GM19324 (cell line): ENCODE results near the gene FRMD3.

Source experiments
- ATAC-seq: cut with Tn5 transposase; IDR thresholded peaks from one replicate; pipeline ENCODE4 v1.9.1; 2021; ENCODE audit warnings: mild to moderate bottlenecking, moderate library complexity; ENCODE audit not compliant: unreplicated experiment, low FRiP score

Gene FRMD3

DNA sequence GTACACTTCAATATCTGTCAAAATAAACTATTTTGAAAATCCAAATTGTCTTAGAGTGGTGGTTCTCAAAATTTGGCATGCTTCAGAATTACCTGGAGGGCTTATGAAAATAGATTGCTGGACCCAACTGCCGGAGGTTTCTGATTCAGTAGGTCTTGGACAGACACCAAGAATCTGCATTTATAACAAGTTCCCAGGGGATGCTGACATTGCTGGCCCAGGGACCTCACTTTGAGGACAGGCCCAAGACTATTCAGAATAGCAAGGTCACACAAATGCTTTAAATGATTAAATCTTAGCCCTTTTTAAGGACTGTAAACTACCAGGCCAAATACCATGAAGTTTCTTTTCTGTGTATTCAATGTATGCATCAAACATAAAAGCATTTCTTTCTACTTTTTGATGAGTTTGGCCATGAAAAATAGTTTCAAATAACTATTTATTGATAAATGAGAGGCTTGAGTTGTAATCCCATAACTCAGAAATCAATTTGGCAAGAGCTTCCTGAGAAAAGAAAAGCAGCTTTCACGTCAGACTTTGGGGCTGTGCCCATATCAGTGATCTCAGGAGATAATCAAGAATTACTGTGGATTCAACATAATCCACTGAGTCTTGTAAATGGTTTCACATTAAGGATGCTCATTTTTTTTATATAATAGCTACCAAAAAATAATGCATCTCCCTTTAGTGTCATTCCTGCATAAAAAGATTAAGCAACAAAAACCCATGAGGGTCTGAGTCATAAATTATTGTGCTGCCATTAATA lies 191.4 kb downstream of the FRMD3 start:
- no peak for ATAC-seq

DNA sequence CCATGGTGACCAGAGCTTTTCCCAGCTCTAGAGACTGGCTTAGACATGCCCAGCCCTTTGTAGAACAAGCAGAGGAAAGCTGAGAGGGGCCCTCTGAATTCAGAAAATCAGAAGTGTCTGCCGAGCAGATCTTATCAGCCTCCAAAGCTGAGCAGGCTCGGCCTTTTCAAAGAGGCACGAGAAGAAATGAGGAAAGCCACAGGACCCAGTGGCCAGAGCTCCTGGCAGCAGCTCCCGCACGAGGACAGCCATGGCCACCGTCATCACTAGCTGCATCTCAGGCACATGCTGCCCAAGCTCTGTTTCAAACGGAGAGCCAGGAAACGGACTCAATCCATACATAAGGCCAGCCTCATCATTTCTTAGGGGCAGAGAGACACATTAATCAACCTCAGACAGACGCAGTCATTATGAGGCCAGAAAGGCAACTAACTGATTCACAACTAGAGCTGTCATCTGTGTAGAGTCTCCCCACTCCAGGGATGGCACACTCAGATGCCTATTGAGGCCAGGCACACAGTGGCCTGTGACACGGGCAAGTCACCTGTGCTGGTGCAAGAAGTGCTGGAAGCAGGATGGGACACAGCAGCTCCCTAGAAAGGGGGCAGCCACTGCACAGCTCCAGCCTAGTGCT lies 194.7 kb downstream of the FRMD3 start:
- no peak for ATAC-seq

DNA sequence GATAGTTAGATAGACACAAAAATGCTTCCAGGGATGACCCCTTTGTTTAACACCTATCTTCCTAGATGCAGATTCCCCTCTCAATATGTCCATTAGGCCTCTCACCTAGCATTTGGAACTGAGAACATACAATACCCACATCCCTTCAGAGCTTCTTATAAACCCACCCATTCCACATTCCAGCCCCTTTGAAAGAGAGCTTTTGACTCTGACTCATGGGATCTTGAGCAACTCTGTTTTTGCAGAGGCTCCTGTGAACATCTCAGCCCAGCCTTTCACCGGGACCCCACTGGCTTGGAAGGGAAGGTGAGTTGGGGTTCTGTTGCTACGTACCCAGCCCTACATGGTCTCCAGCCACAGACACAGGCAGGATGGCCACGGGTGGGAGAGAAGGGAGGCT lies 195.5 kb downstream of the FRMD3 start:
- no peak for ATAC-seq

DNA sequence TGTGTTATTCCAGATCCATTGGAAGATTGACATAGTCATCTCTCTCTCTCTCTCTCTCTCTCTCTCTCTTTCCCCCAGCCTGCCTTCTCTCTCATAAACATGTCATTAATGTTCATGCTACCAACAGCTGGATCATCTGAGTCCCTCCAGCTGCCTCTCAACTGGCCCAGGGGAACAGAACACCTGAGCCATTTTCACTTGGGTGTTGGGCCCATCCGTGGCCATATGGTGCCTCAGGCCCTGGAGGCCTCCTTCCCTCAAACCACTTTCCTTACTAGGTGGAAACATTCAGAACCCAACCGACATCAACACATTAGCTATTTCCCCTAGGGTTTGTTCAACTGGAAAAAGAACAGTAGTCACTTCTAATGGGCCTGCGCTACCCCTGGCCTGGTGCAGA lies 196.2 kb downstream of the FRMD3 start:
- ATAC-seq, result no peak

DNA sequence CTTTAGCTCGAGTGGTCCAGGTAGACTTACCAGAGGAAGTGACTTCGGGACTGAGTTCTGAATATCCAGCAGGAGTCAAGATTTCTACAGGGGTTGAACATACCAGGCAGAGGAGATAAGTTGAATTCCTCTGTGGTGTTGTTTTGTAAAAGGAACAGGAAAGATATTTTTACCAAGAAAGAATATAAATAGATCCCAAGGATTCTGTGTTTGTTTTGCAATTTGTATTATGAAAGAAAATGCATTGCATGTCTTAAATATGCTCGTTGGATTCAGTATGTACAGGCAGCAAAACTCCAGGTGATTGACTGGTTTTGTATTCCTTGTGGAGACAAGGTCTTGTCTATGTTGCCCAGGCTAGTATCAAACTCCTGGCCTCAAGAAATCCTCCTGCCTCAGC lies 197.8 kb downstream of the FRMD3 start:
- no peak for ATAC-seq

DNA sequence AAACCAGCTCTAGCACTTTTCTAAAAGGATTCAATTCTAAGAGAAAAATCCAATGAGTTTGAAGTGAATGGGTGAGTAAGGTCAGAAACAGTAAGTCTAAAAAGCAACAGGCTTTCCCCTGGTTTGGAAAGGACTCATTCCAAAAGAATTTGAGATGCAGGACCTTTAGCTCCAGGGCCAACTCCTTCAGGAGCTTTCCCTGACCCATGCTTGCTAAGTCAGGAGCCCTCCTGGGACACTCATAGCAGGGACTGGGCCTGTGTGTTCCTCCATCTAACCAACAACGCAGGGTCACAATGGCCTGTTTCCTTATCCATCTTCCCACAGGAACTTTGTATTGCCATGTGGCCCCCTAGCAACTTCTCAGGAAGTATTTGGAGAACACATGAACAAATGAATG lies 198.8 kb downstream of the FRMD3 start:
- no peak for ATAC-seq

DNA sequence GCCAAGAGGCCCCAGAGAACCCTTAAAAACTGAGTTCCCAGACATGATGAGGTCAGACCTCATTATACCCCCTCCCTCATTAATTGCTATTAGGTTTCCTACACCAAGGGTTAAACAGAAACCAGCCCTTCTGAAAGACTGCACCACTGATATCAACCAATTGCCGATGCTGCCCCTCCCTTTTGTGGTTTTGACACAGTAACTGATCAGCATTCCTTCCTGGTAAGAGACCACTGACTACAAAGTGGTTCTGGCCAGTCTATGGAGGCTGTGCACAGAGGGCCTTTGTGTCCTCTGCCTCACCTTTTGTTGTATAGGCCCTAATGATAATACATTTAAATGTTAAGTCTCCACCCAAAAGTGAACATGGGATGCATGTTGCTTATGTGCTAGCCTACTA lies 201.5 kb downstream of the FRMD3 start:
- ATAC-seq, result no peak

DNA sequence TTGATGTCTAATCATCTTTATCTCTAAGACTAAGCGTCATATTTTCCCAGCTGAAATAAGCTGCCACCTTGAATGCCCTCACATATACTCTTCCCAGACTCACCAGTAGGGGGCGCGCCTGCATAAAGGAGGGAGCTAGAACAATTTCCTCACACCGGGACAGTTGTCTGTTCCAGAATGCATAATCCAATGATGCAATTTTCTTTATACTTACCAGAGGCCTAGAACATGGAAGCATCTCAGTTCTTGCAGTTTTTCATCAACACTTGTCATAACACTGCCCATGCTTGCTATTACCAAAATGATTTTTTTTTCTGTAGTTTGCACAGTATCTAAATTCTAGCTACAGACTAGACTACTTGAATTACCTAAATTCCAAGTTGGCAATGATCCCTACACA lies 203.9 kb downstream of the FRMD3 start:
- no peak for ATAC-seq

DNA sequence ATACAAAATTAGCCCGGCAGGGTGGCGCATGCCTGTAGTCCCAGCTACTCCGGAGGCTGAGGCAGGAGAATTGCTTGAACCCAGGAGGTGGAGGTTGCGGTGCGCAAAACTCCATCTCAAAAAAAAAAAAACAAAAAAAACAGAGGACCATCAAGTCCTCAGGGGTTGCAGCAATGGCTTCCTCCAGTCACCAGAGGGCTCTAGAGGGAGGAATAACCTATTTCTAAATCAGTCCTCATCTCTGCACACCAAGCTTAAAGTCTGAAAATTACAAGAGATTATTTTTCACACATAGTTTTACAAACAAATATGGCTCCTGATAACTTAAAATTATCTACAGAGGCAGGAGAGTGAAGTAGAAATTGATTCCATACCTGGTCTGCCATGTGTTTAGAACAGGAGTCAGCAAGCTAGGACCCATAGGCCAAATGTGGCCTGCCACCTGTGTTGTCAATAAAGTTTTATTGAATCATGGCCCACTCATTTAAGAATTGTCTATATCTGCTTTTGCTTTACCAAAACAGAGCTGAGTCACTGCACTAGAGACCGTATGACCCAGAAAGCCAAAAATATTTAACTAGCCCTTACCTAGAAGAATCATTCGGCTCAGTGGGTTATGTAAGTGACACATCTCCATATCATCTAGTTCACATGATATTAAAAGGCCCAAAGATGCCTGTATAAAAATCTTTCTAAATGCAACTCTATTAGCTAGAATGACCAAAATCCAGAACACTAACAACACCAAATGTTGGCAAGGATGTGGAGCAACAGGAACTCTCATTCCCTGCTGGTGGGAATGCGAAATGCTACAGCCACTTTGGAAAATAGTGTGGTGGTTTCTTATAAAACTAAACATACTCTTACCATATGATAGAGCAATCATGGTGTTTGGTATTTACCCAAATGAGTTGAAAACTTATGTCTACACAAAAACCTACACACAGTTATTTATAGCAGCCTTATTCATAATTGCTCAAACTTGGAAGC lies 207.7 kb downstream of the FRMD3 start:
- no peak for ATAC-seq

DNA sequence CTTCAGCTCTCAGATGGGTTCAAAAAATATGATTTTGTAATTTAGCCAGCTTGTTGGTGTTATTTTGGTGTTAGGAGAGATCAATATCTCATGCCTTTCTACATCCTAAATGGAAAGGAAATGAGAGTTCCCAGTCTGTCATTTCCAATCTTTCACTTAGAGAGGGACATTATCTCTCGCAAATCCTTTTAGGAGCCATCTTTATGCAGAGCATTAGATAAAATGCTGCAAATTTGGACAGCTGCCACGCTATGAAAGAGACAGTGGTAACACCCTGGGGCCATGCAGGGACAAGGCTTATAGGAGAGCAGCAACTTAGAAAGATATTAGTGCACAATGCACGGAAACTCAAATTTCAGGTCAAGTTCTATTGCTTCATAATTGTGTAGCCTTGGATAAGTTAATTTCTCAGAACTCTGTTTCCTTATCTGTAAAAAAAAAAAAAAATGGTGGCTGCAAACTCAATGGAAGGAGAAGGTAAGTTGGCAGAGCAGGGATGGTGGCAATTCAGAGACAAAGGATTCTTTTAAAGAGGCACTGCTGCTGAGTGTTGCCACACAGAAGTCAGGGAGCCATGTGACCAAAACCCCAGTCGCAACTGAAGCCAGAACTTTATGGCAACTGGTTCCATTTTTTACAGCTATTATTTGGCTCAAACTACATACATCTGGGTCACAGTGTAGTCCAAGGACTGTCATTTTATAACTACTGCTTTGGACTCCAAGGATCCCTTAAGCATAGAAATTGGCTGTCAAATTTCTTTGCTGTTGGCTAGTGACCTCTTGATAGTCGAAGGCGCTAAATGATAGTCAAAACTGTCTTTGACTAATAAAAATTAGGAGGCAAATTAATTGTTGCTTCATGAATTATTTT lies 210.2 kb downstream of the FRMD3 start:
- no peak for ATAC-seq

DNA sequence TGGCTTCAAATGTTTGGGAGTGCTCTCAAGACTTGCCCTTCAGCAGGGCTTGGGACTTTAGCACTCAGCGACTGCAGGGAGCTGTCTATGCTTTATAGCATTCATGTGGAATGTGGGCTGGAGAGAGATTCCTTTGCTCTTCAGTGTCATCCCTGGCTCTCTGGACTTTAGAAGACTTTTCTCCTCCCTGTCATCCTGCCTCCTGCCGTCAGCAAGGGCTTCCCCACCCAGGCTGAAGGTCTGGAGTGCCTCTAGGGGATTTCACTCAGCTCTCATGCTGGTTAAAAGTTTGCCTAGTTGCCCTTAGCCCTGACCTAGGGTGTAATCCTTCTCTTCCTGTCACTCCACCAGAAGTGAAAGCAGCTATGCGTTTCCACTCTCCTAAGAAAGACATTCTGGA lies 210.9 kb downstream of the FRMD3 start:
- no peak for ATAC-seq

DNA sequence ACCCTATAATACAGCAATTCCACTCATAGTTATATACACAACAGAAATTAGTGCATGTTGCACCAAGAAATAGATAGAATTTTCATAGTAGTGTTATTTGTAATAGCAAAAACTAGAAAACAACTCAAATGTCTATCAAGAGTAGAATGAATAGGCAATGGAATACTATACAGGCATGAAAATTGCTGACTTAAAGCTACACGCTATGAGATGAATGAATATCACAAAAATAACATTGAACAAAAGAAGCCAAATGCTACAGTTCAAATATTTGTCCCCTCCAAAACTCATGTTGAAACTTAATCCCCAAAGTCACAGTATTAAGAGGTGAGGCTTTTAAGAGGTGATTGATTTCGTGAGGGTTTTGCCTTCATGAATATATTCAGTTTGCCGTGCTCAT lies 215.1 kb downstream of the FRMD3 start:
- no peak for ATAC-seq

DNA sequence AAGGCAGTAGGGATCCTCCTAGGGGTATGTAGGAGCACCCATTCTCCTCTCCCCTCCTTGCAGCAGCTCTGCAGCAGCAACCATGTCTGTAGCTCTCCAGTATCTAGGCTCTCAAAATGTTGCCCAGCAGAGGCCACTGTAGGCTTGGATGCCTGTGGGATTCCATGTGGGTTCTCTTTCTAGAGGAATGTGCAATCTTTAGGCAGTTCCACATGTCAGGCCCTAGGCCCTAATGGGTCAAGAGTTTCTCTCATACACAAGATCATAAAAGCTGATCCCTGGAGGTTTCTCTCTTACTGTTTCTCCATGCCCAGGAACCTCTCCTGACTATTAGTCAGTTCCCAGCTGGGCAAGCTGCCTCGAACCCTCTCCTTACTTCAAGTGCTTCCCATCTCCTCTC lies 215.8 kb downstream of the FRMD3 start:
- ATAC-seq, result no peak

DNA sequence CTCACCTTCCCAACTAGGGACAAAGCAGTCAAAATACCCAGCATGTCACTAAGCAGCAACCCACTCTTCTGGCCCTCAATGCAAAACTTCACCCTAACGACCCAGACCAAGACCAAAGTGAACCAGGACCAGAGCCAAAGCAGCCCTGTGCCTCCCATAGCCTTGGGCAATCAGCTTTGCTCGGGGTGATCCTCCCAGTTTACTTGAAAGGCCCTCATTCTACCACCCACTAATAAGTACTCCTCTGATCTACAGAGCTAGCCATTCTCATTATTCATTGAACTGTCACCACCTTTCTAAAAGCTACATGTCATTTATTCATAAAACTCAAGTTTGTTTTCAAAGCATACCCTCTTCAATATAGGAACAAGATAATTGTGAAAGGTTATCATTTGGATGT lies 221.0 kb downstream of the FRMD3 start:
- ATAC-seq, result no peak

DNA sequence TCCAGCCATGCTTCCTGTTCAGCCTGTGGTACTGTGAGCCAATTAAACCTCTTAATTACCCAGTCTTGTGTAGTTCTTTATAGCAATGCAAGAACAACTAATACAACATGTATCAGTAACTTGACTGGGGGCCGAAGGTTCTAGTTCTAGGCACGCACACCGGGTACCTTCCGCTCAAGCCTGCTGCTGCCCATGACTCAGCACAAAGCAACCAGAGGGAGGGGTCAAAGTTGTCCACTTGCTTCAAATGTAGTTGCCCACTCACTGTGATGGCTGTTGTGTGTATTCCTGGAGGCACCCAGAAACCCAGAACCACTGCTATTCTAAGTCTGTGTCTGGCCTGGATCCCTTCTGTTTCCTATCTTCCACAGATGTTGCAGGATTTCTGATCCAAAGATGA lies 222.6 kb downstream of the FRMD3 start:
- no peak for ATAC-seq

DNA sequence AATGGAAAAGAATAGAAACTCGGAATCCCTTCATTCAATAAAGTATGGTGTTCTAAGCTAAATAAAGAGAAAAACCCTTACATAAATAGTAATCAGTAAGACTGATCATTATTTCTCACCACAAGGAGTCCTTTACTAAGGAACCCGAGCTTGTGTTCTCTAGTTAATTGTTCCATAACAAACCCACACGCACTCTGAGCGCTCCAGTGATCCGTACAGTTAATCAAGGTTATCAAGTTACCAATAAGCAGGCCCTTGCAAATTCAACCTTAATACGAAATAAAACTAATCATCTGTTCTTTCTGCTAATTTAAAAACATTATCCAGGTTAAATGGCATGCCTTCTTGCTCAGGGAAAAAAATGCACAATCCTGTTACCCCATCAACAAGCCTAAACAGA lies 224.4 kb downstream of the FRMD3 start:
- ATAC-seq, result no peak

DNA sequence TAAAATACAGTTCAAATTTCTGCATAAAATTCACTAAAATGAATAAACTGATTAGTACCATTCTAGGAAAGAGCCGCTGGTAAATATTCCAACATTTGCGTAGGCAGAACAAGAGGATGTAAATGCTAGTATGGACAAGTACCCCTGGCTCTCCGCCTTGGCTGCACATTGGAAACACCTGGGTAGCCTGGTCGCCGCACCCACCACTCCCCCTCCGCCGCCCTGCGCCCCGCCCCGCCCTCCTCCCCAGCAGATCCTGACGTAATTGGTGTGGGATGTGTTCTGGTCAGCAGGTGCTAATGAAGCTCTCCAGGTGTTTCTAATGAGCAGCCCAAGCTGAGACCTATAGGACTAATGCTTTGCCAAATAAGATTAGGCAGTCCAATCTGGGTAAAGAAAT lies 225.7 kb downstream of the FRMD3 start:
- no peak for ATAC-seq

DNA sequence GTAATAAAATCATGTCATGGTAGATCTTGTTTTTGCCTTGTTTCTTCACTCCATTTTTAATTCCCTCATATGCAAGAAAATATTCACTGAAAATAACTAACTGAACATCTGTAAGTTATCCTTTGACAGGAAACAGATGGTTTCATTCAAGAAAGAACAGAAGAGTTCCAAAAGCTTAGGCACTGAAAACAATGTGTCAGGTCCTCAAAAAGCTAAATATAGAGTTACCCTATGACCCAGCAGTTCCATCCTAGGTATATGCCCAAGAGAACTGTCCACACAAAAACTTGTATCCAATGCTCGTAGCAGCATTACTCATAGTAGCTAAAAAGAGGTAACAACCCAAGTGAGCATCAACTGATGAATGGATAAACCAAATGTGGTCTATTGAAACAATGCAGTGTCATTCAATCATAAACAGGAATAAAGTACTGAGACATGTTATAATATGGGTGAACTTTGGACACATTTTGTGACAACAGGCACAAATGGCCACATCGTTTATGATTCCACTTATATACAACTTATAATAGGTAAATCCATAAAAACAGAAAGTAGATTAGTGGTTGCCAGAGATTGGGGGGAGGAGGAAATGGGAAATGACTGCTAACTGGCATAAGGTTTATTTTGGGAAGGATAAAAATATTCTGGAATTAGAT lies 231.0 kb downstream of the FRMD3 start:
- no peak for ATAC-seq

DNA sequence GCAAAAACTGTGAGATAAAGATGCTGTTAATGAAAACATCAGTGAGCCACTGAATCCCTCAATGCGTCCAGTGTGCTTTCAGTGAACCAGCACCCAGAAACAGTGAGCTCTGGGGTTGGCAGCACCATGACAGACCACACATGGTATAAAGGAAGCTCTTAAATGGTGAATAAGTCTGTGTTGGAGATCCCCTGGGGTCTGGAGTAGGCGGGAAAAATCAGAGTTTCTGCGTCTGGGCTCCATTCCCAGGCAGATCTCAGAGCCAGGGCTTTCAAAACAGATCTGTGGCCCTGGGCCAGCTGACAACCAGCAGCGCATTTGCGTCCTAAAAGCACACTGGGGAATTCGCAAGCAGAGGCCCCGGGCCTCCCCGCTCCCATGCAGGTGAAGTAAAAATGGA lies 233.5 kb downstream of the FRMD3 start:
- ATAC-seq, result no peak

DNA sequence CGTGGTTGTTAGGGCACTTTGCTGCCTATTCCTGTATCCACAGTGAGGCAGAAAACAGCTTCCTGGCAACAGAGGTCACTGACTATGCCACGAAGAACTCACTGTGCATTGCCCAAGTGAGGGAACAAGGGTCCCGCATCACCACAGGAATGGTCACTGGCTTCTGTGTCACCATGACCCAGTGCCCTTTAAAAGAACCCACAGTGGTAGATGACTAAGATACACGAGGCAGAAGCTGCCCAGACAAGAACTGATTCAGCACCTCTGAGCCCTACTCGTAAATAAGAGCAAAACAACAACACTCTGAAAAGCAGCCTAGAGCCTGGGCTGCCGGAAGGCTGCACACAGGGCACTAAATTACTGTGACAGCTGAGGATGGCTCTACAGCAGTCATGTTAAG lies 238.6 kb downstream of the FRMD3 start:
- no peak for ATAC-seq
